ENCODE results near the gene PLCXD1.
"Not testable (repeated sequence)": the region's sequence is repeated elsewhere in the genome, so short reads cannot be mapped to it uniquely, and the experiment has no call there.

Gene PLCXD1

DNA sequence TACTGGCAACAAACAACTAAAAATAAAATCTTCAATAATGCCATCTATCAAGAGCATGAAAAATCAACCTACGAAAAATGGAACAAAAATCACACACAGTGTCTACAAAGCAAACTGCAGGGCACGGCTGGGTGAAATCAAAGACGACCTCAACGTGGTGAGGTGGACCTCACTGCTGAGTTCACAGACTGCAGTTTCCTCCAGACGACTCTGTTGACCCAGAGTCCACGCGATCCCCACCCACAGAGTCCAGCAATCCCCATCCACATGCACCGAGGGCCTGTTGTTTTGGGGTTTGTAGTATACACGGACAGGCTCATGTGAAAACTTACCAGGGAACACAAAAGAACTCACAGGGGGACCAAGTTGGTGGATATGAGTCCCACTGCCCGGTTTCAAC lies 68.5 kb downstream of the PLCXD1 start:
- H3K4me3 ChIP-seq (ENCODE audit: low read depth, low read length): no peak overlapping the region

DNA sequence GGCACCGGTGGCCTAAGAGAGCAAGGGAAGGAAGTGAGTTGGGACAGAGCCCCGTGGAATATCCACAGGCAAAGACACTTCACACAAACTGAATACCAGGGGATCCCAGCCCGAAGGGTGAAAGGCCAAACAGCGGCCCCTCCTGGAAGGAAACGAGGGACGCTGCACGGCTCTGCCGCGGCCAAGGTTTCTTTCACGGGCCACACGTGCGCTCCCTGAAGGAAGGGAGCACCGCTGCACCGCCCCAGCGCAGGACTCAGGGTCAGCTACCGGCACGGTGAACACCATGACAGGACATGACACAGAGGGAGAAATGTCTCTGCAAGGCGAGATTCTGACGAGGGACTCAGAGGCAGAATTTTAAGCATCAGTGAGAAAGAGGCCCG lies 69.0 kb downstream of the PLCXD1 start:
- no peak overlapping the region for H3K4me3 ChIP-seq (ENCODE audit: low read depth, low read length)

DNA sequence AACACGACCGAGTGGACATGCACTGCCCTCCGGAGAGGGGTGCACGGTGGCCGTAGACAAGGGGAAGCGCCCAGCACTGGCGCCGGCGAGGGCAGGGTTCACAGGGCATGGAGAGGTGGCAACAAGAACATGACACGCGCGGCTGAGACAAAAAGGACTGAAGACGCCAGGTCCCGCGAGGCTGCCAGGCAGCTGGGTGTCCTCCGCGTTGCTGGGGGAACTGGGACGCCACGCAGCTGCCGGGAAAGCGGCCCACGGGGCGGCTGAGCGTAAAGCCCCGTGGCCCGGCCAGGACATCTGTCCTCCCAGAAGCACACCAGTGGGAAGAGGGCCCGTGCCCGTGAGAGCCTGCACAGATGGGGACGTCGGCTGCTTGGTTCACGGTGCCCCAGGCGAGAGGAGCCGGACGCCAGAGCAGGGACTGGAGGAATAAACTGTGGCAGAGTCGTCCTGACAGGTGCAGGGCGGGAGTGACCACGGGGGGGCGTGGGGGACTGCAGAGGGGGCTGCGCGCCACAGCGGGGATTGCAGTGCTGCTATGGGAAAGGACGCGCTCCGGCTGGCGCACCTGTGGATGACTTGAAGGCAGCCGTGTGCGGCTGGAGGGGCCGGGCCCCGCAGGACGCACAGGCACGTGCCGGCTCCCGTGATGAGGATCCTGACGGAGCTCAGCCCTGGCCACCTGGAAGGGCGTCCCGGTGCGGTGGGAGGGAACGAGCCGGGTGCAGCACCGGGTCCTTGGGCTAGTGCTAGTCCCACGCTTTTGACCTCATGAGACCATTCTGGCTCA lies 69.5 kb downstream of the PLCXD1 start:
- no peak overlapping the region for H3K4me3 ChIP-seq (ENCODE audit: low read depth, low read length)

DNA sequence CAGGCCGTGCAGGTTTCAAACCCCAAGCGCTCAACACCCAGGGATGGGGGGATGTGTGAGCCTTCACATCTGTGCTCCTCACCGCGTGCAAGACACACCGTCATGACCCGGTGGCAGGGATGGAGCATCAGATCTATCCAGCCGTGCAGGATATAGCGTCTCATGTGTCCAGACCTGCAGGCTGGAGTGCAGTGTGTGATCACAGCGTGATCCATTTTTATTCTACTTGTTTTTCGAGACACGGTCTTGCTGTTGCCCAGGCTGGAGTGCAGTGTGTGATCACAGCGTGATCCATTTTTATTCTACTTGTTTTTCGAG lies 70.1 kb downstream of the PLCXD1 start:
- not testable (repeated sequence) for H3K4me3 ChIP-seq (ENCODE audit: low read depth, low read length)

DNA sequence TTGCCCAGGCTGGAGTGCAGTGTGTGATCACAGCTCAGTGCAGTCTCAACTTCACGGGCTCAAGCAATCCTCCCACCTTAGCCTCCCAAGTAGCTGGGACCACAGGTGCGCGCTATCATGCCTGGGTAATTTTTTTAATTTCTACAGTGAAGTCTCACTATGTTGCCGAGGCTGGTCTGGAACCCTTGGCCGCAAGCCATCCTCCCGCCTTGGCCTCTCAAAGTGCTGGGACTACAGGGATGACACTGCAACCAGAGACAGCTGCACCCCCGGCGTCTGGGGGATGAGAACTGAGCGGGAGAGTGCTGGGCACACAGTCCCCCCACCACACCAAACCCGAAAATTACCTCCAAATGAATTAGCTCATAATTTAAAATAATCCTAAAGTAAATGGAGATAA lies 70.6 kb downstream of the PLCXD1 start:
- no peak overlapping the region for H3K4me3 ChIP-seq (ENCODE audit: low read depth, low read length)

DNA sequence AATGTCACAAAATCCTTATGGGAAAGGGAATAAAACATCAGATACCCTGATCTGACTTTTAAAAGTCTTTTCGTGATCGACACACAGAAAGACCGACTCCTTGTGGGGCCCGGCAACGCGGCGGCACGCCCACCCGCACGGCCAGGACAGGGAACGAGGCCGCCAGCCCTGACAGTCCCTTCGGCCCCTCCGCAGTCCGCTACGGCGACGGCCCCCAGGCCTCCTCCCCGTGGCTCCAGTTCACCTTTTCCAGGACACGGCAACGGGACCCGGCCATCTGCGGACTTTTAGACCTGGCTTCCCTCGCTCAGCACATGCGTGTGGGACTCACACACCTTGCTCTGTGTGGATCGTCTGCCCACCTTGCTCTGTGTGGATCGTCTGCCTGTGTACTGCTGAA lies 71.0 kb downstream of the PLCXD1 start:
- H3K4me3 ChIP-seq (ENCODE audit: low read depth, low read length): no peak overlapping the region

DNA sequence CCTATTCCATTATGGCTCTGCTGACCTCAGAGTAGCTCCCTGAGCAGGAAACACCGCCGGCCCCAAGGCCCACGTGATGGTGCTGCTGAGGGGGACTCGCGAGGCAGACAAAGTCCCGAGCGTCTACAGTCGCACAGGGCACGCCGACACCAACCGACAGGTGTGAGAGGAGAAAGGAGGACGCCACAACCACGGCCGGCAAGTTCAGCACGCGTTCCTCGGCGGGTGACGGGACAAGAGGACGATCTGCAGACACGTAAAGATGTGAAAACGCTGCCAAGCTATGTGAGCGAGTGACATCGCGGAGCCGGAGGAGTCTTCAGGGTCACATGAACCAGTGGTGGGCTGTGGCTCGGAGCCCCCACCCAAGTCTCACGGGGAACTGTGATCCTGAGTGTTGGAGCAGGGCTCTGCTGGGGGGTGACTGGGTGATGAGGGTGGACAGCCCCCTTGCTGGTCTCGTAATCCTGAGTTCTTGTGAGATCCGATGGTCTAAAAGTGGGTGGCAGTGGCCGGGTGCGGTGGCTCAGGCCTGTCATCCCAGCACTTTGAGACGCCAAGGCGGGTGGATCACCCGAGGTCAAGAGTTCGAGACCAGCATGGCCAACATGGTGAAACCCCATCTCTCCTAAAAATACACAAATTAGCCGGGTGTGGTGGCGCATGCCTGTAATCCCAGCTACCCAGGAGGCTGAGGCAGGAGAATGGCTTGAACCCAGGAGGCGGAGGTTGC lies 71.6 kb downstream of the PLCXD1 start:
- no peak overlapping the region for H3K4me3 ChIP-seq (ENCODE audit: low read depth, low read length)

All from iPS-11a (cell line).